Measurements from ENCODE around the gene SLC35G6. TPM values are rescaled to one million over a fixed set of nuclear protein-coding genes. Genes with fewer than 3 reads are reported as not detected.

Gene SLC35G6
- total RNA-seq, 1 donor from 2014 or later: not detected

- DNase-seq (peak; percentile 60), ATAC-seq (peak; percentile 79)
- TF ChIP-seq CTCF (IDR thresholded peaks at IDR 0.05): peak; percentile 55
- Histone ChIP-seq H3K36me3 (no peaks in the 10 kb centered on the region), H3K27ac (no peak overlapping the region), H3K27me3 (no peaks in the 10 kb centered on the region), H3K4me1 (no peaks in the 10 kb centered on the region), H3K9me3 (no peaks in the 10 kb centered on the region), H3K4me3 (no peak overlapping the region)
- intact Hi-C loops (cut with DNase I): no loop called here
Measured at GRCh38 chr17:7523033-7523432, 41.8 kb downstream of the SLC35G6 start.

DNA sequence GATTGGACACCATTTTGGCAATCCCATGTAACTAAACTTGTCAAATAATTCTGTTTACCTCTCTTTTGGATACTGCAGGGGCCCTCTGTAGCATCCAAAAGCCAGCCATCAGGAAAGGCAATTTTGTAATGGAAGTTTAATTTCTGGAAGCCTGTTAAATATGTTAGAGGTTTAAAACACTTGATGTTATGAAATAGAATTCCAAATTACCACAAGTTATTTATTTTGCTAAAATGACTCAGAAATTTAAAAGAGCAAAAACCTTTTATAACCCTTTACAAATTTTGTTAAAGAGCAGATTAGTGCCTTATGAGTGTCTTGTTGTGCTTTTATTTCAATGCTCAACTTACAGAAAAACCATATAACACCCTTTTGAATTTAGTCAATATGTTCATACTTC lies 47.6 kb downstream of the SLC35G6 start:
- DNase-seq (no peak), ATAC-seq (no peak)
- H3K4me1 ChIP-seq: no peaks in the 10 kb centered on the region
- H3K27ac ChIP-seq: no peak overlapping the region
- H3K4me3 ChIP-seq: no peak overlapping the region
- no peak for TF ChIP-seq CTCF (IDR thresholded peaks at IDR 0.05)
- intact Hi-C loops (cut with DNase I): no loop called here
- no peaks in the 10 kb centered on the region for H3K27me3 ChIP-seq
- H3K36me3 ChIP-seq: no peaks in the 10 kb centered on the region
- no peaks in the 10 kb centered on the region for H3K9me3 ChIP-seq

- no peak for DNase-seq
- Histone ChIP-seq H3K4me3 (no peak overlapping the region), H3K36me3 (no peaks in the 10 kb centered on the region), H3K27ac (no peak overlapping the region), H3K9me3 (no peaks in the 10 kb centered on the region), H3K4me1 (no peaks in the 10 kb centered on the region), H3K27me3 (no peaks in the 10 kb centered on the region)
- no peak for ATAC-seq
- intact Hi-C loops (cut with DNase I): no loop called here
- TF ChIP-seq CTCF (IDR thresholded peaks at IDR 0.05): no peak
Measured at GRCh38 chr17:7530023-7530900, 49.0 kb downstream of the SLC35G6 start.

Other genes with a start within 250 kb of the SLC35G6 start
- 41.0 TPM for gene DVL2, start 246.9 kb upstream of the SLC35G6 start, total RNA-seq
- 36.9 TPM for gene PHF23, start 242.0 kb upstream of the SLC35G6 start, total RNA-seq
- 547 TPM for gene GABARAP, start 239.0 kb upstream of the SLC35G6 start, total RNA-seq
- 141 TPM for gene CTDNEP1, start 229.7 kb upstream of the SLC35G6 start, total RNA-seq
- 35.0 TPM for gene ELP5, start 229.2 kb upstream of the SLC35G6 start, total RNA-seq
- gene CLDN7, start 219.0 kb upstream of the SLC35G6 start, total RNA-seq: 117 TPM
- gene SLC2A4, start 199.7 kb upstream of the SLC35G6 start, total RNA-seq: 1.6 TPM
- not detected for gene YBX2, start 186.8 kb upstream of the SLC35G6 start, total RNA-seq
- 241 TPM for gene EIF5A, start 173.8 kb upstream of the SLC35G6 start, total RNA-seq
- 62.9 TPM for gene GPS2, start 166.1 kb upstream of the SLC35G6 start, total RNA-seq
- gene NEURL4, start 152.1 kb upstream of the SLC35G6 start, total RNA-seq: 37.6 TPM
- gene ACAP1, start 144.9 kb upstream of the SLC35G6 start, total RNA-seq: 23.2 TPM
- 8.9 TPM for gene KCTD11, start 129.3 kb upstream of the SLC35G6 start, total RNA-seq
- not detected for gene TMEM95, start 126.3 kb upstream of the SLC35G6 start, total RNA-seq
- gene TNK1, start 100.4 kb upstream of the SLC35G6 start, total RNA-seq: 5.8 TPM
- 30.3 TPM for gene PLSCR3, start 86.9 kb upstream of the SLC35G6 start, total RNA-seq
- 45.2 TPM for gene TMEM256, start 77.3 kb upstream of the SLC35G6 start, total RNA-seq
- 11.7 TPM for gene NLGN2, start 73.6 kb upstream of the SLC35G6 start, total RNA-seq
- not detected for gene SPEM1, start 61.1 kb upstream of the SLC35G6 start, total RNA-seq
- gene SPEM2, start 55.8 kb upstream of the SLC35G6 start, total RNA-seq: not detected
- gene SPEM3, start 52.6 kb upstream of the SLC35G6 start, total RNA-seq: not detected
- 7.4 TPM for gene TMEM102, start 46.0 kb upstream of the SLC35G6 start, total RNA-seq
- gene FGF11, start 41.9 kb upstream of the SLC35G6 start, total RNA-seq: 1.1 TPM
- gene CHRNB1, start 36.4 kb upstream of the SLC35G6 start, total RNA-seq: 10.1 TPM
- 84.7 TPM for gene ZBTB4, start 1.8 kb upstream of the SLC35G6 start, total RNA-seq
- gene POLR2A, start 2.9 kb downstream of the SLC35G6 start, total RNA-seq: 105 TPM
- gene TNFSF12, start 67.6 kb downstream of the SLC35G6 start, total RNA-seq: 75.7 TPM
- gene TNFSF13, start 77.3 kb downstream of the SLC35G6 start, total RNA-seq: 101 TPM
- gene SENP3, start 80.5 kb downstream of the SLC35G6 start, total RNA-seq: 57.6 TPM
- gene CD68, start 98.2 kb downstream of the SLC35G6 start, total RNA-seq: 398 TPM
- 58.2 TPM for gene MPDU1, start 102.4 kb downstream of the SLC35G6 start, total RNA-seq
- 0.67 TPM for gene SOX15, start 108.6 kb downstream of the SLC35G6 start, total RNA-seq
- 39.3 TPM for gene FXR2, start 133.5 kb downstream of the SLC35G6 start, total RNA-seq
- 81.7 TPM for gene SAT2, start 146.4 kb downstream of the SLC35G6 start, total RNA-seq
- 0.87 TPM for gene SHBG, start 148.7 kb downstream of the SLC35G6 start, total RNA-seq
- 4.8 TPM for gene ATP1B2, start 169.5 kb downstream of the SLC35G6 start, total RNA-seq
- 41.7 TPM for gene TP53, start 206.0 kb downstream of the SLC35G6 start, total RNA-seq
- gene WRAP53, start 207.0 kb downstream of the SLC35G6 start, total RNA-seq: 5.7 TPM
- gene EFNB3, start 223.8 kb downstream of the SLC35G6 start, total RNA-seq: 0.32 TPM
- gene DNAH2, start 236.3 kb downstream of the SLC35G6 start, total RNA-seq: 0.58 TPM